ENCODE results near the gene CTDSP1. TPM values are rescaled to one million over a fixed set of nuclear protein-coding genes. Genes with fewer than 3 reads are reported as not detected.

The CTDSP1 gene
- total RNA-seq, 1 donor from 2014 or later = 41.8 TPM

- TF ChIP-seq, protein P1, sequence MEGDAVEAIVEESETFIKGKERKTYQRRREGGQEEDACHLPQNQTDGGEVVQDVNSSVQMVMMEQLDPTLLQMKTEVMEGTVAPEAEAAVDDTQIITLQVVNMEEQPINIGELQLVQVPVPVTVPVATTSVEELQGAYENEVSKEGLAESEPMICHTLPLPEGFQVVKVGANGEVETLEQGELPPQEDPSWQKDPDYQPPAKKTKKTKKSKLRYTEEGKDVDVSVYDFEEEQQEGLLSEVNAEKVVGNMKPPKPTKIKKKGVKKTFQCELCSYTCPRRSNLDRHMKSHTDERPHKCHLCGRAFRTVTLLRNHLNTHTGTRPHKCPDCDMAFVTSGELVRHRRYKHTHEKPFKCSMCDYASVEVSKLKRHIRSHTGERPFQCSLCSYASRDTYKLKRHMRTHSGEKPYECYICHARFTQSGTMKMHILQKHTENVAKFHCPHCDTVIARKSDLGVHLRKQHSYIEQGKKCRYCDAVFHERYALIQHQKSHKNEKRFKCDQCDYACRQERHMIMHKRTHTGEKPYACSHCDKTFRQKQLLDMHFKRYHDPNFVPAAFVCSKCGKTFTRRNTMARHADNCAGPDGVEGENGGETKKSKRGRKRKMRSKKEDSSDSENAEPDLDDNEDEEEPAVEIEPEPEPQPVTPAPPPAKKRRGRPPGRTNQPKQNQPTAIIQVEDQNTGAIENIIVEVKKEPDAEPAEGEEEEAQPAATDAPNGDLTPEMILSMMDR (IDR thresholded peaks at IDR 0.05; ENCODE audit: insufficient read depth, low read depth, low read length) = no peak
- TF ChIP-seq EZH2 (IDR thresholded peaks at IDR 0.05; ENCODE audit: insufficient read depth, low read length) = no peak
- Mint-ChIP-seq H3K27ac (ENCODE audit: unreplicated experiment) (no peak overlapping the region), H3K36me3 (ENCODE audit: low read depth, unreplicated experiment) (no peaks in the 10 kb centered on the region), H3K9me3 (ENCODE audit: unreplicated experiment) (peaks cover 2% of the 10 kb centered on the region), H3K4me3 (ENCODE audit: unreplicated experiment) (no peak overlapping the region), H3K4me1 (ENCODE audit: low read depth, unreplicated experiment) (no peaks in the 10 kb centered on the region), H3K27me3 (ENCODE audit: low read depth, unreplicated experiment) (peaks cover 17% of the 10 kb centered on the region)
- no peaks in the 10 kb centered on the region for H3K4me1 ChIP-seq (ENCODE audit: insufficient read depth, low read length)
- no peak overlapping the region for H3K9ac ChIP-seq (ENCODE audit: low read length)
- no peak overlapping the region for H2AFZ ChIP-seq (ENCODE audit: low read depth, low read length)
- no peak overlapping the region for H3K4me2 ChIP-seq (ENCODE audit: low read length)
- DNase-seq (ENCODE audit: low read depth) (no peak), FAIRE-seq (no peak)
- H3K36me3 ChIP-seq (ENCODE audit: insufficient read depth, low read length) = no peaks in the 10 kb centered on the region
- H3K79me2 ChIP-seq (ENCODE audit: insufficient read depth, low read length) = no peaks in the 10 kb centered on the region
- no peaks in the 10 kb centered on the region for H3K27me3 ChIP-seq (ENCODE audit: insufficient read depth, low read length)
- H3K9me3 ChIP-seq (ENCODE audit: insufficient read depth, low read depth, low read length) = peaks cover 6% of the 10 kb centered on the region
- no peak overlapping the region for H3K27ac ChIP-seq (ENCODE audit: low read depth, low read length)
- no peak overlapping the region for H3K4me3 ChIP-seq (ENCODE audit: insufficient read depth, low read depth, low read length)
- no peaks in the 10 kb centered on the region for H4K20me1 ChIP-seq (ENCODE audit: insufficient read depth, low read length)
Observed at GRCh38 chr2:218364196-218364595, 35.5 kb upstream of the CTDSP1 start.

DNA sequence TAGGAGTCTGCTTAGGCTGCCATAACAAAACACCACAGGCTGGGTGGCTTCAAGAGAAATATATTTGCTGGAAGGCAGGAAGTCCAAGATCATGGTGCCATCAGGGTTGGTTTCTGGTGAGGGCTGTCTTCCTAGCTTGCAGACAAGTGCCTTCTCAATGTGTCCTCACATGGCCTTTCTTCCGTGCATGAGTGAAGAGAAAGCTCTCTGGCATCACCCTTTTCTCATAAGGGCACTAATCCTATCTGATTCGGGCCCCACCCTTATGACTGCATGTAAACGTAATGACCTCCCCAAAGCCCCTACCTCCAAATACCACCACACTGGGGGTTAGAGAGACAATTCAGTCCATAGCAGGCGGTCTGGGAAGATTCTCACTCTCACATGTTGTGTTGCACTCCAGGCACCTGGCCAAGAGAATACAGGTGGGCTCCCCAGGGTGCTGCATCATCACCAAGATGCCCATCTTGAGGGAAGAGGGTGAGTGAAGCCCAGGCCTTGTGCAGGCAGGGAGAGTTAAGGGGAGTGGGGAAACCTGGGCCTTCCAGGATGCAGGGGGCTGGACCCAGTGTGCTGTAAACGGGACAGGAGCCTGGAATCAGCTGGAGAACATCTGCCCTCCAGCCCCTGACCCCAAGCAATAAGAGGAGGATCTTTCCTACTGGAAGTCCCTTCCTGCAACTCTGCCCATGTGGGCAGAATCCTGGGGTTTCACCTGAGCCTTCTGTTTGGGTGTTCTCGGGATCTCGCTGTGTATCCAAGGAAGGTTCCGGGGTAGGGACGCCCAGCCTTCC is 32.9 kb upstream of the CTDSP1 start:
- Mint-ChIP-seq H3K27me3 (ENCODE audit: low read depth, unreplicated experiment) (peaks cover 14% of the 10 kb centered on the region), H3K9me3 (ENCODE audit: unreplicated experiment) (peaks cover 2% of the 10 kb centered on the region), H3K27ac (ENCODE audit: unreplicated experiment) (no peak overlapping the region), H3K36me3 (ENCODE audit: low read depth, unreplicated experiment) (no peaks in the 10 kb centered on the region), H3K4me3 (ENCODE audit: unreplicated experiment) (no peak overlapping the region), H3K4me1 (ENCODE audit: low read depth, unreplicated experiment) (no peaks in the 10 kb centered on the region)
- DNase-seq (ENCODE audit: low read depth) (no peak), FAIRE-seq (no peak)
- H3K27me3 ChIP-seq (ENCODE audit: insufficient read depth, low read length) = peaks cover 3% of the 10 kb centered on the region
- no peaks in the 10 kb centered on the region for H3K79me2 ChIP-seq (ENCODE audit: insufficient read depth, low read length)
- no peak overlapping the region for H3K27ac ChIP-seq (ENCODE audit: low read depth, low read length)
- no peaks in the 10 kb centered on the region for H3K36me3 ChIP-seq (ENCODE audit: insufficient read depth, low read length)
- no peaks in the 10 kb centered on the region for H3K4me1 ChIP-seq (ENCODE audit: insufficient read depth, low read length)
- no peak for TF ChIP-seq EZH2 (IDR thresholded peaks at IDR 0.05; ENCODE audit: insufficient read depth, low read length)
- TF ChIP-seq, protein P1 (IDR thresholded peaks at IDR 0.05; ENCODE audit: insufficient read depth, low read depth, low read length) = no peak
- peak overlapping the region; percentile 96 for H2AFZ ChIP-seq (ENCODE audit: low read depth, low read length)
- H3K9ac ChIP-seq (ENCODE audit: low read length) = peak overlapping the region; percentile 68
- H3K4me2 ChIP-seq (ENCODE audit: low read length) = peak overlapping the region; percentile 83
- no peaks in the 10 kb centered on the region for H4K20me1 ChIP-seq (ENCODE audit: insufficient read depth, low read length)
- peaks cover 6% of the 10 kb centered on the region for H3K9me3 ChIP-seq (ENCODE audit: insufficient read depth, low read depth, low read length)
- peak overlapping the region; percentile 55 for H3K4me3 ChIP-seq (ENCODE audit: insufficient read depth, low read depth, low read length)

Measured in astrocyte (in vitro differentiated cells and primary cell).